Measurements from ENCODE around the gene VAV2. TPM values are rescaled to one million over a fixed set of nuclear protein-coding genes. Genes with fewer than 3 reads are reported as not detected.

The VAV2 gene
- total RNA-seq, 1 experiment from 2014 or later, result 21.4 TPM

GRCh38 chr9:133823189-133824105 lies 168.7 kb downstream of the VAV2 start:
- in situ Hi-C loops (cut with HindIII; ENCODE audit: low sequenced_read_pairs), result loop anchor here (10.0 kb wide), 1 partner anchor 141 kb away; no protein-coding TSS in a partner anchor
- DNase-seq (ENCODE audit: low spot score), result no peak

GRCh38 chr9:133822430-133823065 lies 169.6 kb downstream of the VAV2 start:
- no peak for DNase-seq (ENCODE audit: low spot score)
- in situ Hi-C loops (cut with HindIII; ENCODE audit: low sequenced_read_pairs), result loop anchor here (10.0 kb wide), 1 partner anchor 142 kb away; no protein-coding TSS in a partner anchor

- in situ Hi-C loops (cut with HindIII; ENCODE audit: low sequenced_read_pairs), result loop anchor here (10.0 kb wide), 1 partner anchor 143 kb away; no protein-coding TSS in a partner anchor
- no peak for DNase-seq (ENCODE audit: low spot score)
Observed at GRCh38 chr9:133821601-133822429, 170.3 kb downstream of the VAV2 start.

GRCh38 chr9:133819923-133820322 lies 172.2 kb downstream of the VAV2 start:
- no peak for DNase-seq (ENCODE audit: low spot score)
- in situ Hi-C loops (cut with HindIII; ENCODE audit: low sequenced_read_pairs), result loop anchor here (10.0 kb wide), 1 partner anchor 145 kb away; no protein-coding TSS in a partner anchor

- in situ Hi-C loops (cut with HindIII; ENCODE audit: low sequenced_read_pairs), result no loop called here
- no peak for DNase-seq (ENCODE audit: low spot score)
Observed at GRCh38 chr9:133818444-133818843, 173.7 kb downstream of the VAV2 start.

GRCh38 chr9:133815781-133816180 lies 176.3 kb downstream of the VAV2 start:
- in situ Hi-C loops (cut with HindIII; ENCODE audit: low sequenced_read_pairs), result no loop called here
- DNase-seq (ENCODE audit: low spot score), result no peak

GRCh38 chr9:133814586-133815208 lies 177.4 kb downstream of the VAV2 start:
- in situ Hi-C loops (cut with HindIII; ENCODE audit: low sequenced_read_pairs), result no loop called here
- DNase-seq (ENCODE audit: low spot score), result no peak

GRCh38 chr9:133813749-133814585 lies 178.2 kb downstream of the VAV2 start:
- in situ Hi-C loops (cut with HindIII; ENCODE audit: low sequenced_read_pairs), result no loop called here
- DNase-seq (ENCODE audit: low spot score), result no peak

- in situ Hi-C loops (cut with HindIII; ENCODE audit: low sequenced_read_pairs), result no loop called here
- DNase-seq (ENCODE audit: low spot score), result no peak
Observed at GRCh38 chr9:133812941-133813748, 179.0 kb downstream of the VAV2 start.

GRCh38 chr9:133812077-133812868 lies 179.9 kb downstream of the VAV2 start:
- no peak for DNase-seq (ENCODE audit: low spot score)
- in situ Hi-C loops (cut with HindIII; ENCODE audit: low sequenced_read_pairs), result no loop called here

- DNase-seq (ENCODE audit: low spot score), result no peak
- in situ Hi-C loops (cut with HindIII; ENCODE audit: low sequenced_read_pairs), result no loop called here
Observed at GRCh38 chr9:133811471-133811870, 180.7 kb downstream of the VAV2 start.

GRCh38 chr9:133810556-133811195 lies 181.4 kb downstream of the VAV2 start:
- in situ Hi-C loops (cut with HindIII; ENCODE audit: low sequenced_read_pairs), result no loop called here
- DNase-seq (ENCODE audit: low spot score), result no peak

GRCh38 chr9:133809335-133809734 lies 182.8 kb downstream of the VAV2 start:
- no peak for DNase-seq (ENCODE audit: low spot score)
- in situ Hi-C loops (cut with HindIII; ENCODE audit: low sequenced_read_pairs), result no loop called here

GRCh38 chr9:133807818-133808217 lies 184.3 kb downstream of the VAV2 start:
- in situ Hi-C loops (cut with HindIII; ENCODE audit: low sequenced_read_pairs), result no loop called here
- DNase-seq (ENCODE audit: low spot score), result no peak

GRCh38 chr9:133807037-133807436 lies 185.1 kb downstream of the VAV2 start:
- DNase-seq (ENCODE audit: low spot score), result no peak
- in situ Hi-C loops (cut with HindIII; ENCODE audit: low sequenced_read_pairs), result no loop called here

GRCh38 chr9:133806623-133807010 lies 185.5 kb downstream of the VAV2 start:
- in situ Hi-C loops (cut with HindIII; ENCODE audit: low sequenced_read_pairs), result no loop called here
- DNase-seq (ENCODE audit: low spot score), result no peak

Data from G401 (cell line).